Panc1 (cell line): Measurements from ENCODE around the gene GGA1. TPM values are rescaled to one million over a fixed set of nuclear protein-coding genes. Genes with fewer than 3 reads are reported as not detected.
"Not testable (repeated sequence)": the region's sequence is repeated elsewhere in the genome, so short reads cannot be mapped to it uniquely, and the experiment has no call there.

ENCODE experiments used
- ATAC-seq: fragments of 200-7000 bp; cut with Tn5 transposase; 2 replicates; pipeline ENCODE4 v1.9.1; 2020; ENCODE audit warnings: mild to moderate bottlenecking, moderate library complexity
- BruUV-seq: library from RNA; stranded (reverse); fragments of 400-500 nt; replicated peaks from 2 replicates; lab custom pipeline; 2021; lab: Mats Ljungman, UMichigan
- CTCF ChIA-PET: fragments of 300-600 bp; sonication (Branson Sonifier 250); formaldehyde crosslinking; loops from one replicate; lab custom pipeline; 2022; ENCODE audit warnings: antibody characterized with exemption; lab: Charles Lee
- POLR2A ChIA-PET: fragments of 300-600 bp; sonication (Branson Sonifier 250); formaldehyde crosslinking; loops from one replicate; lab custom pipeline; 2022; ENCODE audit warnings: antibody characterized with exemption; lab: Charles Lee
- DNase-seq: peaks from one replicate; pipeline ENCODE4 v3.0.0-alpha.2; 2010; ENCODE audit warnings: low read depth, low spot score
- H3K27ac ChIP-seq: 2 replicates; pipeline ENCODE4 v1.5.1; 2011; ENCODE audit warnings: mild to moderate bottlenecking, low read length, inconsistent platforms
- H3K27me3 ChIP-seq: fragments of 200-500 bp; sonication (Bioruptor generic); 2 replicates; pipeline ENCODE4 v1.6.0; 2014; ENCODE audit warnings: low read length, inconsistent platforms; ENCODE audit not compliant: control insufficient read depth, insufficient read depth
- H3K36me3 ChIP-seq: fragments of 200-500 bp; sonication (Bioruptor generic); 2 replicates; pipeline ENCODE4 v1.5.1; 2014; ENCODE audit warnings: inconsistent platforms, mild to moderate bottlenecking, low read length, moderate library complexity; ENCODE audit not compliant: control insufficient read depth, insufficient read depth
- H3K4me1 ChIP-seq: 2 replicates; pipeline ENCODE4 v1.5.1; 2011; ENCODE audit warnings: inconsistent platforms, mild to moderate bottlenecking, low read length, moderate library complexity; ENCODE audit not compliant: control insufficient read depth, insufficient read depth
- H3K4me3 ChIP-seq, 2 experiments: 2 replicates each; pipeline ENCODE4 v1.5.1; 2011 to 2012; ENCODE audit warnings: low read depth in 2 of 2, low read length in 2 of 2, mild to moderate bottlenecking in 2 of 2, inconsistent platforms in 1 of 2, moderate library complexity in 1 of 2
- H3K9me3 ChIP-seq: fragments of 200-500 bp; sonication (Bioruptor generic); 2 replicates; pipeline ENCODE4 v1.5.1; 2014; ENCODE audit warnings: low read depth, mild to moderate bottlenecking, inconsistent platforms, low read length, moderate library complexity; ENCODE audit not compliant: control insufficient read depth, insufficient read depth
- POLR2AphosphoS5 ChIP-seq: IDR thresholded peaks from 2 replicates; pipeline ENCODE4 v1.6.1; 2012; ENCODE audit warnings: mild to moderate bottlenecking, low read depth, low read length, moderate library complexity
- SIN3A ChIP-seq: IDR thresholded peaks from 2 replicates; pipeline ENCODE4 v1.6.1; 2012; ENCODE audit warnings: low read depth, mild to moderate bottlenecking, low read length, moderate library complexity, borderline replicate concordance; ENCODE audit not compliant: insufficient read depth
- TCF7L2 ChIP-seq: IDR thresholded peaks from 2 replicates; pipeline ENCODE4 v1.6.1; 2011; ENCODE audit warnings: mild to moderate bottlenecking, low read depth, low read length, inconsistent platforms
- in situ Hi-C: cut with HindIII; loops from 2 replicates; pipeline ENCODE4 v1.10.0; 2016; ENCODE audit warnings: low sequenced_read_pairs, low pct_unique_long_range_greater_than_20kb
- intact Hi-C: fragments of 100-400 bp; cut with micrococcal nuclease; formaldehyde crosslinking; loops from one replicate; pipeline ENCODE4 v1.10.0; 2022; ENCODE audit not compliant: unreplicated experiment
- total RNA-seq: library from RNA; stranded (reverse); gene quantifications from one replicate; pipeline ENCODE4 v1.2.1, GENCODE V29; 2021; ENCODE audit not compliant: unreplicated experiment
- TF ChIP-seq, protein P1 (sequence below): fragments of 450-650 bp; IDR thresholded peaks from 2 replicates; pipeline ENCODE4 v1.5.1; 2017; ENCODE audit warnings: mild to moderate bottlenecking
- TF ChIP-seq, protein P2 (sequence below), 2 experiments: IDR thresholded peaks; 2 replicates each; pipeline ENCODE4 v1.6.1; 2011 to 2012; ENCODE audit warnings: low read depth in 2 of 2, control low read depth in 1 of 2, low read length in 1 of 2, mild to moderate bottlenecking in 1 of 2, moderate library complexity in 1 of 2; ENCODE audit not compliant: insufficient read depth in 1 of 2

Gene GGA1
- total RNA-seq, 1 experiment from 2014 or later = 45.4 TPM

DNA sequence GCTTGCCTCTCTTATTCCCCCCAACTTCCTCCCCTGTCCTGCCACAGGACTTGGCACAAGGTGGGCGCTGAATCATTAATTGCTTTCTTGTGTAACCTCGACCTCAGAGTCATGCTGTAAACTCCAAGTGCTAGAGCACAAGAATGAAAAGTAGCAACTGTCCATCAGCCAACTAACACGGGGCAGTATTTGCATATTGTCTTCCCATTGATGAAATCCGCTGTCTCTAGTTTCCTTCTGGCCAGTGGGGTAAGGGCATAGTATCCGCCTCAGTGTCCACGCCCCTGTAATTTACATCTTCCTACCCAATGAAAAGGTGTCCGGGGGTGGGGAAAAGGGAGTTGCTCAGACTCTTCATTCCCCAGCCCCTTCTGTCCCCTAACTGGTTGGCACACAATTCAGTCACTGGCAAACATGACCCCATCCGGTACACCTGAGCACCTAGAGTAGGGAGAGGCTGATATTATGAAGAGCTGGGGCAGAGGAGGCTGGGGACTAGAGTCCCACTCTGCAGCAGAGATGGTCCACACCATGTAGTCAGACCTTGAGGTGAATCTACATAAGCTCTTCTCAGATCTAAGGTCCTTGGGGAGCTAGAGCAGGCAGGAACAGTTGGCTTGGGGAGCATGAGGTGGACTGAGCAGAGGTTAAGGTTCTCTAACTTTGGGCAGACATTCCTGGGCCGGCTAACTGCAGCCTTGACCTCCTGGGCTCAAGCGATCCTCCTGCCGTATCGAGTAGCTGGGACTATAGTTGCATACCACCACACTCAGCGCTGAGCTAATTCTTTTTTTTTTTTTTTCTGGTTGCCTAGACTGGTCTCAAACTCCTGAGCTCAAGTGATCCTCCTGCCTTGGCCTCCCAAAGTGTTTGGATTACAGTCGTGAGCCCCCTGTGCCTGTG lies 6.8 kb upstream of the GGA1 start:
- BruUV-seq = no TSS peak
- H3K4me1 ChIP-seq = no peaks in the 10 kb centered on the region
- H3K27me3 ChIP-seq = no peaks in the 10 kb centered on the region
- intact Hi-C loops = no loop called here
- in situ Hi-C loops = no loop called here
- POLR2A ChIA-PET = no interaction called here
- CTCF ChIA-PET = interaction anchor here (1.0 kb wide), 1 partner anchor 9 kb away, joined by 3 read pairs; no protein-coding TSS in a partner anchor
- TF ChIP-seq, protein P1, sequence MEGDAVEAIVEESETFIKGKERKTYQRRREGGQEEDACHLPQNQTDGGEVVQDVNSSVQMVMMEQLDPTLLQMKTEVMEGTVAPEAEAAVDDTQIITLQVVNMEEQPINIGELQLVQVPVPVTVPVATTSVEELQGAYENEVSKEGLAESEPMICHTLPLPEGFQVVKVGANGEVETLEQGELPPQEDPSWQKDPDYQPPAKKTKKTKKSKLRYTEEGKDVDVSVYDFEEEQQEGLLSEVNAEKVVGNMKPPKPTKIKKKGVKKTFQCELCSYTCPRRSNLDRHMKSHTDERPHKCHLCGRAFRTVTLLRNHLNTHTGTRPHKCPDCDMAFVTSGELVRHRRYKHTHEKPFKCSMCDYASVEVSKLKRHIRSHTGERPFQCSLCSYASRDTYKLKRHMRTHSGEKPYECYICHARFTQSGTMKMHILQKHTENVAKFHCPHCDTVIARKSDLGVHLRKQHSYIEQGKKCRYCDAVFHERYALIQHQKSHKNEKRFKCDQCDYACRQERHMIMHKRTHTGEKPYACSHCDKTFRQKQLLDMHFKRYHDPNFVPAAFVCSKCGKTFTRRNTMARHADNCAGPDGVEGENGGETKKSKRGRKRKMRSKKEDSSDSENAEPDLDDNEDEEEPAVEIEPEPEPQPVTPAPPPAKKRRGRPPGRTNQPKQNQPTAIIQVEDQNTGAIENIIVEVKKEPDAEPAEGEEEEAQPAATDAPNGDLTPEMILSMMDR = no peak
- TF ChIP-seq, protein P2, sequence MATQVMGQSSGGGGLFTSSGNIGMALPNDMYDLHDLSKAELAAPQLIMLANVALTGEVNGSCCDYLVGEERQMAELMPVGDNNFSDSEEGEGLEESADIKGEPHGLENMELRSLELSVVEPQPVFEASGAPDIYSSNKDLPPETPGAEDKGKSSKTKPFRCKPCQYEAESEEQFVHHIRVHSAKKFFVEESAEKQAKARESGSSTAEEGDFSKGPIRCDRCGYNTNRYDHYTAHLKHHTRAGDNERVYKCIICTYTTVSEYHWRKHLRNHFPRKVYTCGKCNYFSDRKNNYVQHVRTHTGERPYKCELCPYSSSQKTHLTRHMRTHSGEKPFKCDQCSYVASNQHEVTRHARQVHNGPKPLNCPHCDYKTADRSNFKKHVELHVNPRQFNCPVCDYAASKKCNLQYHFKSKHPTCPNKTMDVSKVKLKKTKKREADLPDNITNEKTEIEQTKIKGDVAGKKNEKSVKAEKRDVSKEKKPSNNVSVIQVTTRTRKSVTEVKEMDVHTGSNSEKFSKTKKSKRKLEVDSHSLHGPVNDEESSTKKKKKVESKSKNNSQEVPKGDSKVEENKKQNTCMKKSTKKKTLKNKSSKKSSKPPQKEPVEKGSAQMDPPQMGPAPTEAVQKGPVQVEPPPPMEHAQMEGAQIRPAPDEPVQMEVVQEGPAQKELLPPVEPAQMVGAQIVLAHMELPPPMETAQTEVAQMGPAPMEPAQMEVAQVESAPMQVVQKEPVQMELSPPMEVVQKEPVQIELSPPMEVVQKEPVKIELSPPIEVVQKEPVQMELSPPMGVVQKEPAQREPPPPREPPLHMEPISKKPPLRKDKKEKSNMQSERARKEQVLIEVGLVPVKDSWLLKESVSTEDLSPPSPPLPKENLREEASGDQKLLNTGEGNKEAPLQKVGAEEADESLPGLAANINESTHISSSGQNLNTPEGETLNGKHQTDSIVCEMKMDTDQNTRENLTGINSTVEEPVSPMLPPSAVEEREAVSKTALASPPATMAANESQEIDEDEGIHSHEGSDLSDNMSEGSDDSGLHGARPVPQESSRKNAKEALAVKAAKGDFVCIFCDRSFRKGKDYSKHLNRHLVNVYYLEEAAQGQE (IDR thresholded peaks at IDR 0.05; ENCODE audit: insufficient read depth in 1 of 2, low read depth in 2 of 2, low read length in 1 of 2) = no peak
- TF ChIP-seq TCF7L2 = no peak
- TF ChIP-seq POLR2AphosphoS5 = no peak
- no peak for TF ChIP-seq SIN3A
- DNase-seq (no peak), ATAC-seq (no peak)
- H3K4me3 ChIP-seq = no peak overlapping the region
- no peak overlapping the region for H3K27ac ChIP-seq
- H3K9me3 ChIP-seq = no peaks in the 10 kb centered on the region
- H3K36me3 ChIP-seq = no peaks in the 10 kb centered on the region

DNA sequence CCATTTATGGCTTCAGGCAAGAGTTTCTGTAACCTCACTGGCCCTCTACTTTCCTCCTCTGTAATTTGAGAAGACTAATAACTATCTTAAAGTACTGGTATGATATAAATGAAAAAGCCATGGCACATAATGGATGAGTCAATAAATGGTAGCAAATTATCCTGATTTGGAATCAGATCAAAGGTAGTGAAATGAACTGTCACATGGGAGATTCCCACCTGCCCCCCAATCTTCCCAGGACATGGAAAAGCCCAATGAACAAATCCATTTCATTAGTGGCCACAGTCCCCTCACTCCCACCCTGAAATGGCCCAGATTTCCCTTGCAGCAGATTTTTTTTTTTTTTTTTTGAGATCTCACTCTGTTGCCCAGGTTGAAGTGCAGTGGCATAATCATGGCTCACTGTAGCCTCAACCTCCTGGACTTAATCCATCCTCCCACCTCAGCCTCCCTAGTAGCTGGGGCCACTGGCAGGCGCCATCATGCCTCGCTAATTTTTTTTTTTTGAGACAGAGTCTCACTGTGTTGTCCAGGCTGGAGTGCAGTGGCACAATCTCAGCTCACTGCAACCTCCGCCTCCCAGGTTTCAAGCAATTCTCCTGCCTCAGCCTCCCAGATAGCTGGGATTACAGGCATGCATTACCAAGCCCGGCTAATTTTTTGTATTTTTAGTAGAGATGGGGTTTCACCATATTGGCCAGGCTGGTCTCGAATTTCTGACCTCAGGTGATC lies 5.9 kb upstream of the GGA1 start:
- H3K9me3 ChIP-seq, H3K4me1 ChIP-seq, ATAC-seq, in situ Hi-C loops, DNase-seq, POLR2A ChIA-PET, H3K27me3 ChIP-seq, intact Hi-C loops, H3K27ac ChIP-seq, H3K36me3 ChIP-seq, H3K4me3 ChIP-seq, BruUV-seq: not testable (repeated sequence)
- CTCF ChIA-PET = interaction anchor here (1.0 kb wide), 1 partner anchor 10 kb away, joined by 3 read pairs; no protein-coding TSS in a partner anchor
